ENCODE measurements around the gene ABHD12.
"Not testable (repeated sequence)": the region's sequence is repeated elsewhere in the genome, so short reads cannot be mapped to it uniquely, and the experiment has no call there.

The ABHD12 gene

GRCh38 chr20:25390538-25391528 is at the start of gene ABHD12:
ABHD12 (minus strand) TSS chr20:25390835; CDS start chr20:25390703, 132 bp downstream.
- DNase-seq, result peak; percentile 87 to 94

- no peak for DNase-seq
Observed at GRCh38 chr20:25439328-25439727, 48.7 kb upstream of the ABHD12 start.

GRCh38 chr20:25437153-25437581 is 46.5 kb upstream of the ABHD12 start:
- DNase-seq, result no peak

- no peak for DNase-seq
Observed at GRCh38 chr20:25424536-25424935, 33.9 kb upstream of the ABHD12 start.

GRCh38 chr20:25422032-25422431 is 31.4 kb upstream of the ABHD12 start:
- DNase-seq, result no peak

GRCh38 chr20:25421102-25421501 is 30.5 kb upstream of the ABHD12 start:
- no peak for DNase-seq

GRCh38 chr20:25418776-25419175 is 28.1 kb upstream of the ABHD12 start:
- DNase-seq, result no peak

- no peak for DNase-seq
Observed at GRCh38 chr20:25408890-25409289, 18.3 kb upstream of the ABHD12 start.

- DNase-seq, result no peak
Observed at GRCh38 chr20:25408170-25408547, 17.5 kb upstream of the ABHD12 start.

- peak; percentile 72 to 79 for DNase-seq
Observed at GRCh38 chr20:25407311-25408169, 16.9 kb upstream of the ABHD12 start, which contains the start of gene GINS1. GINS1 (plus strand) TSS chr20:25407673; CDS start chr20:25407821, 148 bp downstream.

GRCh38 chr20:25402583-25402982 is 11.9 kb upstream of the ABHD12 start:
- DNase-seq, result no peak

GRCh38 chr20:25400291-25400732 is 9.7 kb upstream of the ABHD12 start:
- DNase-seq, result not testable (repeated sequence)

GRCh38 chr20:25399037-25399430 is 8.4 kb upstream of the ABHD12 start:
- DNase-seq, result peak; percentile 38 to 57

GRCh38 chr20:25398376-25399036 is 7.9 kb upstream of the ABHD12 start:
- DNase-seq, result no peak

GRCh38 chr20:25397821-25398220 is 7.2 kb upstream of the ABHD12 start:
- no peak for DNase-seq

- DNase-seq, result no peak
Observed at GRCh38 chr20:25397096-25397495, 6.5 kb upstream of the ABHD12 start.

GRCh38 chr20:25394996-25395395 is 4.4 kb upstream of the ABHD12 start:
- no peak for DNase-seq

GRCh38 chr20:25394276-25394675 is 3.6 kb upstream of the ABHD12 start:
- DNase-seq, result no peak

GRCh38 chr20:25389858-25390537 is 637 bp downstream of the ABHD12 start:
- no peak for DNase-seq

- peak; percentile 11 to 42 for DNase-seq
Observed at GRCh38 chr20:25389401-25389857, 1.2 kb downstream of the ABHD12 start.

GRCh38 chr20:25382704-25383370 is 7.8 kb downstream of the ABHD12 start:
- no peak for DNase-seq

Data from AML-193 (cell line).